H9 (cell line): ENCODE data around the gene FAHD1. TPM values are rescaled to one million over a fixed set of nuclear protein-coding genes. Genes with fewer than 3 reads are reported as not detected.

ENCODE experiments used
- DNase-seq: peaks from one replicate; pipeline ENCODE4 v3.0.0-alpha.2; 2017
- H2AFZ ChIP-seq: one replicate; pipeline ENCODE4 v1.6.1; 2013; ENCODE audit warnings: mild to moderate bottlenecking, low read length, control low read depth, moderate library complexity
- H2AK5ac ChIP-seq: 2 replicates; pipeline ENCODE4 v1.6.1; 2013; ENCODE audit warnings: low read length, control low read depth, mixed read lengths; ENCODE audit not compliant: insufficient read length
- H2BK120ac ChIP-seq: one replicate; pipeline ENCODE4 v1.6.1; 2013; ENCODE audit warnings: low read depth, mild to moderate bottlenecking, low read length, control low read depth, inconsistent platforms; ENCODE audit not compliant: poor library complexity, severe bottlenecking
- H2BK12ac ChIP-seq: 2 replicates; pipeline ENCODE4 v1.6.1; 2013; ENCODE audit warnings: low read length, control low read depth, mixed read lengths, low read depth; ENCODE audit not compliant: insufficient read length
- H2BK15ac ChIP-seq: 2 replicates; pipeline ENCODE4 v1.6.1; 2013; ENCODE audit warnings: low read depth, low read length, control low read depth
- H2BK20ac ChIP-seq: one replicate; pipeline ENCODE4 v1.6.1; 2013; ENCODE audit warnings: low read depth, mild to moderate bottlenecking, low read length, control low read depth, inconsistent platforms; ENCODE audit not compliant: poor library complexity, severe bottlenecking
- H2BK5ac ChIP-seq: 2 replicates; pipeline ENCODE4 v1.6.1; 2013; ENCODE audit warnings: low read length, control low read depth, mixed read lengths; ENCODE audit not compliant: insufficient read length
- H3K14ac ChIP-seq: 2 replicates; pipeline ENCODE4 v1.6.1; 2013; ENCODE audit warnings: low read length, control low read depth; ENCODE audit not compliant: insufficient read depth
- H3K18ac ChIP-seq: 2 replicates; pipeline ENCODE4 v1.6.1; 2013; ENCODE audit warnings: low read depth, mild to moderate bottlenecking, mixed read lengths, low read length, control low read depth; ENCODE audit not compliant: insufficient read length
- H3K23ac ChIP-seq: 2 replicates; pipeline ENCODE4 v1.6.1; 2013; ENCODE audit warnings: low read length, control low read depth, mixed read lengths, low read depth; ENCODE audit not compliant: insufficient read length
- H3K23me2 ChIP-seq: 2 replicates; pipeline ENCODE4 v1.6.1; 2013; ENCODE audit warnings: low read depth, mild to moderate bottlenecking, mixed read lengths, low read length, control low read depth; ENCODE audit not compliant: insufficient read length, poor library complexity, severe bottlenecking
- H3K27ac ChIP-seq: 2 replicates; pipeline ENCODE4 v1.5.1; 2013; ENCODE audit warnings: low read length, control low read depth, mixed read lengths, low read depth; ENCODE audit not compliant: insufficient read length
- H3K27me3 ChIP-seq: 2 replicates; pipeline ENCODE4 v1.6.1; 2013; ENCODE audit warnings: low read length, control low read depth, inconsistent platforms; ENCODE audit not compliant: insufficient read depth
- H3K4ac ChIP-seq: 2 replicates; pipeline ENCODE4 v1.6.1; 2013; ENCODE audit warnings: low read depth, mild to moderate bottlenecking, control low read depth, inconsistent platforms, low read length, moderate library complexity
- H3K4me1 ChIP-seq: 2 replicates; pipeline ENCODE4 v1.6.1; 2013; ENCODE audit warnings: low read length, control low read depth, inconsistent platforms; ENCODE audit not compliant: insufficient read depth
- H3K4me2 ChIP-seq: 2 replicates; pipeline ENCODE4 v1.6.1; 2013; ENCODE audit warnings: low read length, control low read depth, mixed read lengths; ENCODE audit not compliant: insufficient read length, insufficient read depth
- H3K56ac ChIP-seq: 2 replicates; pipeline ENCODE4 v1.6.1; 2013; ENCODE audit warnings: low read depth, mild to moderate bottlenecking, mixed read lengths, low read length, control low read depth; ENCODE audit not compliant: insufficient read length
- H3K79me1 ChIP-seq: 2 replicates; pipeline ENCODE4 v1.6.1; 2013; ENCODE audit warnings: low read depth, mild to moderate bottlenecking, moderate library complexity, low read length, control low read depth, inconsistent platforms; ENCODE audit not compliant: insufficient read depth, poor library complexity, severe bottlenecking
- H3K79me2 ChIP-seq: 2 replicates; pipeline ENCODE4 v1.6.1; 2013; ENCODE audit warnings: low read length, control low read depth, inconsistent platforms; ENCODE audit not compliant: insufficient read depth
- H3K9ac ChIP-seq: 2 replicates; pipeline ENCODE4 v1.6.1; 2013; ENCODE audit warnings: low read length, control low read depth, mixed read lengths; ENCODE audit not compliant: insufficient read length; ENCODE audit errors: extremely low read depth
- H3K9me3 ChIP-seq: one replicate; pipeline ENCODE4 v1.6.1; 2013; ENCODE audit warnings: low read depth, low read length, inconsistent platforms; ENCODE audit not compliant: control insufficient read depth
- H3T11ph ChIP-seq: one replicate; pipeline ENCODE4 v1.6.1; 2013; ENCODE audit warnings: mild to moderate bottlenecking, low read length, control low read depth, inconsistent platforms
- H4K20me1 ChIP-seq: one replicate; pipeline ENCODE4 v1.6.1; 2013; ENCODE audit not compliant: control insufficient read depth, insufficient read length, insufficient read depth
- H4K5ac ChIP-seq: 2 replicates; pipeline ENCODE4 v1.6.1; 2013; ENCODE audit warnings: low read depth, mild to moderate bottlenecking, mixed read lengths, low read length, control low read depth; ENCODE audit not compliant: insufficient read length
- H4K8ac ChIP-seq: replicated peaks from 2 replicates; pipeline ENCODE4 v1.6.1; 2013; ENCODE audit warnings: low read length, control low read depth, mixed read lengths, low read depth; ENCODE audit not compliant: insufficient read length
- H4K91ac ChIP-seq: 2 replicates; pipeline ENCODE4 v1.6.1; 2013; ENCODE audit warnings: low read depth, mild to moderate bottlenecking, moderate library complexity, mixed read lengths, low read length, control low read depth; ENCODE audit not compliant: insufficient read length
- H3K27ac Mint-ChIP-seq, 3 experiments: 2 replicates in 2 of 3; 3 replicates in 1 of 3; pipeline ENCODE4 v1.8.0; 2020 to 2021; ENCODE audit warnings: mixed read lengths in 3 of 3, mild to moderate bottlenecking in 1 of 3, moderate library complexity in 1 of 3
- H3K27me3 Mint-ChIP-seq: 2 replicates; pipeline ENCODE4 v1.8.0; 2021; ENCODE audit warnings: low read depth, mild to moderate bottlenecking, moderate library complexity, mixed read lengths
- H3K36me3 Mint-ChIP-seq, 3 experiments: 2 replicates in 2 of 3; 3 replicates in 1 of 3; pipeline ENCODE4 v1.8.0; 2020 to 2021; ENCODE audit warnings: low read depth in 3 of 3, mixed read lengths in 3 of 3; ENCODE audit not compliant: insufficient read depth in 1 of 3
- H3K4me1 Mint-ChIP-seq, 2 experiments: 2 replicates each; pipeline ENCODE4 v1.8.0; 2020; ENCODE audit warnings: mixed read lengths in 2 of 2
- H3K4me3 Mint-ChIP-seq, 2 experiments: 2 replicates in 1 of 2; 3 replicates in 1 of 2; pipeline ENCODE4 v1.8.0; 2020 to 2021; ENCODE audit warnings: mild to moderate bottlenecking in 2 of 2, mixed read lengths in 2 of 2, moderate library complexity in 1 of 2
- H3K9me3 Mint-ChIP-seq, 2 experiments: 2 replicates in 1 of 2; 3 replicates in 1 of 2; pipeline ENCODE4 v1.8.0; 2020; ENCODE audit warnings: mild to moderate bottlenecking in 2 of 2, mixed read lengths in 2 of 2, moderate library complexity in 1 of 2
- CTCF ChIP-seq: fragments of 200-600 bp; sonication (generic); conservative IDR thresholded peaks from 3 replicates; pipeline ENCODE4 v1.8.0; 2021; ENCODE audit warnings: antibody characterized with exemption, mild to moderate bottlenecking
- WGBS: extraction: QIAGEN DNeasy Blood & Tissue Kit; methylation state at CpG from one replicate; pipeline ENCODE4 v1.1.7; 2013; ENCODE audit warnings: missing lambda C conversion rate, low lambda C conversion rate, mixed read lengths; ENCODE audit not compliant: insufficient read length; ENCODE audit errors: extremely low coverage; 5-methylcytosine and 5-hydroxymethylcytosine counted together
- total RNA-seq: library from RNA; stranded (reverse); gene quantifications from 2 replicates; pipeline ENCODE4 v1.2.1, GENCODE V29; 2021

FAHD1 gene
- total RNA-seq, 1 experiment from 2014 or later = 16.2 TPM

DNA sequence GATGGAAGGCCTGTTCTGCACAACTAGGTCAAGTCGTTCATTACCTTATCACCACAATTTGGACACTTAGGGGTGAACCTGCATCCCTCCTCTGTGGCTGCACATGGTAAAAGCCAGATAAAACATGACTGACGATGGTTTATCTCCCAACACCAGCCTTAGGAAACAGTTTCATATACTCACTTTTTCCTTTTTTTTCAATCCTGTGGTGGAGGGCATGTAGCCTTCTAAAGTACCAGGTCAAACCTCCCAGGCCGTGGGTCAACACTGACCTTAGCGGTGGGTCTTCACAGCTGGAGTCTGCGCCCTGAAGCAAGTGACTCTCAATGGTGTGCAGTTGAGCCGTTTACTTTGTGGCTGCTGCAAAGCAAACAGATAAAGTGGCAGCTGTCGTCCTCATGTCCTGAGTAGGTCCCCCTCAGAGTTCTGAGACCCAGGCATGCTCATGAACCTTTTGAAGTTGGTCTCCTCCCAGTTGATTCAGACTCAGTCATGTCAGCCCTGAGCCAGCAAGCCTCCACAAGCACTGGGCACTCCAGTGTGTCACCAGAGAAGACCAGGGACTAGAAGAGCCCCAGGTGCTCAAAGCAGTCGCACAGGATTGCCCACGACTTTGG lies 5.9 kb downstream of the FAHD1 start:
- no peak overlapping the region for H2BK15ac ChIP-seq
- no peak overlapping the region for H4K8ac ChIP-seq
- H4K91ac ChIP-seq = no peak overlapping the region
- H3K14ac ChIP-seq = no peak overlapping the region
- no peaks in the 10 kb centered on the region for H3K27me3 ChIP-seq
- no peak overlapping the region for H3K27ac ChIP-seq
- Mint-ChIP-seq H3K27ac (no peak overlapping the region; a peak in 1 of 7 replicates), H3K4me3 (no peak overlapping the region), H3K27me3 (peaks cover 8% of the 10 kb centered on the region), H3K36me3 (no peaks in the 10 kb centered on the region; a peak in 2 of 7 replicates), H3K9me3 (no peaks in the 10 kb centered on the region), H3K4me1 (peaks cover 6 to 9% of the 10 kb centered on the region in 2 experiments; a peak in 3 of 4 replicates)
- no peak overlapping the region for H3K56ac ChIP-seq
- no peaks in the 10 kb centered on the region for H4K20me1 ChIP-seq
- H3K4ac ChIP-seq = no peak overlapping the region
- H3T11ph ChIP-seq = no peak overlapping the region
- no peak overlapping the region for H2AFZ ChIP-seq
- H3K79me2 ChIP-seq = 0 out of 2 replicates have a peak, but pooled peaks cover 3% of the 10 kb centered on the region
- H2BK20ac ChIP-seq = no peak overlapping the region
- WGBS = no CpG with 5 or more reads among the region's 9 CpGs
- H3K23me2 ChIP-seq = no peaks in the 10 kb centered on the region
- H3K9me3 ChIP-seq = no peaks in the 10 kb centered on the region
- H3K18ac ChIP-seq = no peak overlapping the region
- no peak overlapping the region for H2BK5ac ChIP-seq
- H3K23ac ChIP-seq = no peak overlapping the region
- H3K9ac ChIP-seq = no peak overlapping the region
- H3K4me2 ChIP-seq = no peak overlapping the region
- H4K5ac ChIP-seq = no peak overlapping the region
- no peak overlapping the region for H2AK5ac ChIP-seq
- H3K4me1 ChIP-seq = 0 out of 2 replicates have a peak, but pooled peaks cover 2% of the 10 kb centered on the region
- H3K79me1 ChIP-seq = peaks cover 5% of the 10 kb centered on the region
- DNase-seq = no peak
- TF ChIP-seq CTCF = no peak
- H2BK12ac ChIP-seq = no peak overlapping the region
- no peak overlapping the region for H2BK120ac ChIP-seq
